ENCODE measurements around the gene ARHGAP22.
A peak's percentile ranks its signal among the peaks of the same experiment; 100 is the strongest.
"Not testable (repeated sequence)": the region's sequence is repeated elsewhere in the genome, so short reads cannot be mapped to it uniquely, and the experiment has no call there.

Gene ARHGAP22

GRCh38 chr10:48450233-48450740 is 154.6 kb downstream of the ARHGAP22 start:
- DNase-seq (ENCODE audit: low spot score): no peak

- peak; percentile 61 for DNase-seq (ENCODE audit: low spot score)
These were observed 155.2 kb downstream of the ARHGAP22 start for GRCh38 chr10:48449501-48450232.

GRCh38 chr10:48448796-48449195 is 156.1 kb downstream of the ARHGAP22 start:
- DNase-seq (ENCODE audit: low spot score): no peak

- no peak for DNase-seq (ENCODE audit: low spot score)
These were observed 157.3 kb downstream of the ARHGAP22 start for GRCh38 chr10:48447356-48448215.

GRCh38 chr10:48446785-48447184 is 158.1 kb downstream of the ARHGAP22 start:
- DNase-seq (ENCODE audit: low spot score): no peak

GRCh38 chr10:48445932-48446331 is 158.9 kb downstream of the ARHGAP22 start:
- DNase-seq (ENCODE audit: low spot score): no peak

- no peak for DNase-seq (ENCODE audit: low spot score)
These were observed 159.7 kb downstream of the ARHGAP22 start for GRCh38 chr10:48444861-48445841.

- DNase-seq (ENCODE audit: low spot score): peak; percentile 57
These were observed 160.6 kb downstream of the ARHGAP22 start for GRCh38 chr10:48444266-48444665.

- DNase-seq (ENCODE audit: low spot score): no peak
These were observed 162.1 kb downstream of the ARHGAP22 start for GRCh38 chr10:48442809-48443177.

- no peak for DNase-seq (ENCODE audit: low spot score)
These were observed 162.6 kb downstream of the ARHGAP22 start for GRCh38 chr10:48442090-48442808.

GRCh38 chr10:48440771-48441170 is 164.1 kb downstream of the ARHGAP22 start:
- no peak for DNase-seq (ENCODE audit: low spot score)

- DNase-seq (ENCODE audit: low spot score): no peak
These were observed 165.3 kb downstream of the ARHGAP22 start for GRCh38 chr10:48439581-48440041.

GRCh38 chr10:48439031-48439430 is 165.8 kb downstream of the ARHGAP22 start:
- no peak for DNase-seq (ENCODE audit: low spot score)

- DNase-seq (ENCODE audit: low spot score): no peak
These were observed 167.3 kb downstream of the ARHGAP22 start for GRCh38 chr10:48437546-48437945.

- no peak for DNase-seq (ENCODE audit: low spot score)
These were observed 173.0 kb downstream of the ARHGAP22 start for GRCh38 chr10:48431871-48432270.

- DNase-seq (ENCODE audit: low spot score): no peak
These were observed 174.4 kb downstream of the ARHGAP22 start for GRCh38 chr10:48430402-48430993.

- DNase-seq (ENCODE audit: low spot score): no peak
These were observed 175.6 kb downstream of the ARHGAP22 start for GRCh38 chr10:48429309-48429708.

- no peak for DNase-seq (ENCODE audit: low spot score)
These were observed 176.0 kb downstream of the ARHGAP22 start for GRCh38 chr10:48428896-48429295.

- no peak for DNase-seq (ENCODE audit: low spot score)
These were observed 181.0 kb downstream of the ARHGAP22 start for GRCh38 chr10:48423884-48424283.

GRCh38 chr10:48421862-48422261 is 183.0 kb downstream of the ARHGAP22 start:
- not testable (repeated sequence) for DNase-seq (ENCODE audit: low spot score)

- no peak for DNase-seq (ENCODE audit: low spot score)
These were observed 185.2 kb downstream of the ARHGAP22 start for GRCh38 chr10:48419714-48420113.

Data from globus pallidus (tissue), 1 donor.